HUES6 (cell line): ENCODE results near the gene MTG1.

Experiments
- H3K27ac ChIP-seq: 2 replicates; pipeline ENCODE4 v1.7.0; 2013; ENCODE audit warnings: low read depth, mild to moderate bottlenecking, low read length, inconsistent platforms
- H3K27me3 ChIP-seq: 2 replicates; pipeline ENCODE4 v1.6.1; 2013; ENCODE audit warnings: low read length; ENCODE audit not compliant: control insufficient read depth, insufficient read depth
- H3K36me3 ChIP-seq: 2 replicates; pipeline ENCODE4 v1.6.1; 2013; ENCODE audit warnings: low read length; ENCODE audit not compliant: control insufficient read depth, insufficient read depth
- H3K4me1 ChIP-seq: 2 replicates; pipeline ENCODE4 v1.6.1; 2013; ENCODE audit warnings: low read length; ENCODE audit not compliant: control insufficient read depth, insufficient read depth
- H3K4me3 ChIP-seq: 2 replicates; pipeline ENCODE4 v1.5.1; 2013; ENCODE audit warnings: low read depth, low read length
- H3K9ac ChIP-seq: one replicate; pipeline ENCODE4 v1.6.1; 2013; ENCODE audit warnings: mild to moderate bottlenecking, low read length
- H3K9me3 ChIP-seq: 2 replicates; pipeline ENCODE4 v1.6.1; 2013; ENCODE audit warnings: low read depth, low read length; ENCODE audit not compliant: control insufficient read depth, insufficient read depth

Gene MTG1

DNA sequence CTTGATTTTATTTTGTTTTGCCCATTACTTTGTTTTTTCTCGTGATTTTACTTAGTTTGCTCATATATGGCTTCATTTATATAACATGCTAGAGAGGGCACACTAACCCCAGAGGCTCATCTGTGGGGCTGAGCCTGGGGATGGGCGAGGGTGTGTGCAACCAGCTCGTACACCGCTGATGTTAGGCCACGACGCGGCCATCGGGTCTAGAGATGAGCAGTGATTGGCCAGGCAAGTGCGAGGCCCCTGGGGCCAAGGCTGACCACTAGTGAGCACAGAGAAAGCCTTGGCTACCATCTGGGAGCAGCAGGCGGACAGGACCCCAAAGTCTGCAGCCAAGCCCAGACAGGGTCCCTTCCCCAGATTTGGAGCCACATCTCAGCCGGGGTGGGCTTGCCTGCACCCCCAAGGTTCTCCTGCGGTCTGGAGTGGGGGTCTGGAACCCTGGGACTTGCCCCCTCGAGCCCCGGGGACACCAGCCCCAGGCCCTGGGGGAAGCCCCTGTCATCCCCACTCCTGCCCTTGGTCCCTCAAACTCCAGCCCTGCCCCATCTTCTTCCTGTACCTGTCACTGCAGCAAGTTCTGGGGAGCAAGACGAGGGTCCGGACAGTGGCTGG lies 39.9 kb upstream of the MTG1 start:
- H3K4me3 ChIP-seq = no peak overlapping the region
- H3K9me3 ChIP-seq = no peaks in the 10 kb centered on the region
- peaks cover 10% of the 10 kb centered on the region for H3K36me3 ChIP-seq
- H3K4me1 ChIP-seq = peaks cover 10% of the 10 kb centered on the region
- no peaks in the 10 kb centered on the region; the same call in 1 of the 2 replicates for H3K27me3 ChIP-seq
- no peak overlapping the region for H3K9ac ChIP-seq
- no peak overlapping the region for H3K27ac ChIP-seq

DNA sequence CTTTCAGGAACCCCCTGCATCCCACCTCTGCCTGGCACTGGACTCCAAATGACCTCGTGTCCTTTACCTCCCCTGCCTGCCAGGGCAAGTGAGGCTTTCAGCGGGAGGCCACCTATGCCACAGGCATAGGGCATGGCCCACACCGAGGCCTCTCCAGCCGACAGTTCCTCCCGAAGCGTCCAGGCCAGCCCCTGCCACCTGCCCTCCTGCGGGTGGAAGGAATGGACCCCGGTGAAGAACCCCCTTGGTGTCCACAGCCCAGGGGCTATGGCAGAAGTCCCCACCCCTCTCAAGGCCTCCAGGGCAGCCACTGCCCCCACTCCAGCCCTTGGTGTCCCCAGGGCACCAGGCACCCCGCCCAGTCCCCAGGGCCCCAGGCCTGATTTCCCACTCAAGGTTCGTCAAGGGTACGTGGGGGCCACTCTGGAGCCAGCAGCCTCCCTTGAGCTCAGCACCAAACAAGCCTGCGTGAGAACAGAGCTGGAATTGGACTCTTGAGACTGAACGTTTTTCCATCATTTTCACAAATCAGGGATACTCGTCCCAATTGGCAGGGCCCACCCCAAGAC lies 39.2 kb upstream of the MTG1 start:
- H3K27ac ChIP-seq = no peak overlapping the region
- H3K9me3 ChIP-seq = no peaks in the 10 kb centered on the region

DNA sequence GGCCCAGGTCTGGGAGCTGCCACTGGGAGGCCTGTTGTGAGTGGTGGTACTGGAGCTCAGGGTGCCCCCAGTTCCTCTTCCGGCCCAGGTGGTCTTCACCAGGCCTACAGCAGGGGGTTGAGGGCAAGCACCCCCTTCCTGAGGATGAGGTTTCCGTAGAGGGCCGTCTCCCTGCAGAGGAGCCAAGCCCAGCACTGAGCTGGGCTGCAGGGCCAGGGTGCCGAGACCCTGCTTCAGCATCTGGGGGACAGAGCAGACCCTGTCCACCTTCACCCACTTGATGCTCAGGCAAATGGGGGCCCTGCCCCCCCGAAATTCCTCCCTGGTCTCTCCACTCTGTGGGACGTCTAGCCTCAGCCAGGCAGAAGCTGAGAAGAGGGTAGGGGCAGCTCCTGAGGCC lies 38.7 kb upstream of the MTG1 start:
- no peak overlapping the region for H3K27ac ChIP-seq
- H3K27me3 ChIP-seq = peaks cover 9% of the 10 kb centered on the region
- peaks cover 10% of the 10 kb centered on the region for H3K36me3 ChIP-seq
- H3K9me3 ChIP-seq = no peaks in the 10 kb centered on the region
- H3K9ac ChIP-seq = no peak overlapping the region
- no peak overlapping the region for H3K4me3 ChIP-seq
- peaks cover 10% of the 10 kb centered on the region for H3K4me1 ChIP-seq

More for the DNA sequence above, 39.2 kb upstream of the MTG1 start:
- H3K27me3 ChIP-seq = peaks cover 4% of the 10 kb centered on the region
- H3K4me1 ChIP-seq = peaks cover 10% of the 10 kb centered on the region
- no peak overlapping the region for H3K4me3 ChIP-seq
- no peak overlapping the region for H3K9ac ChIP-seq
- H3K36me3 ChIP-seq = peaks cover 10% of the 10 kb centered on the region

DNA sequence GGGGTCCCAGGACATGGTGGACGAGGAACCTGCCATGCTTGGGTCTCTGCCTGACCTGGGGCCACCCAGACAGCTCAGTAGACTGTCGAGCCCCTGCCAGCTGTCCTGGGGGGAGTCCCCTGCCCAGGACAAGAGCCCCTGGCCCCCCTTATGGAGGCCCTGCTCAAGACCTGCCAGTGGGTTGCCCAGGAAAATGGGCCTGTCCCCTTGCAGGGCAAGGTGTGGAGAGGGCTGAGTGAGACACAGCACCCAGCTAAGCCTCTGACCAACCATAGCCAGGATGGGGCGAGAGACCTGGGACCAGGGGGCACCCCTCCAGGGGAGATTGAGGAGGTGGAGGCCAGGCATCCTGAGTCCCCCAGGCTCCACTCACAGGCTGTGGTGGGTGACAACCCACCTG lies 38.0 kb upstream of the MTG1 start:
- Histone ChIP-seq H3K36me3 (peaks cover 10% of the 10 kb centered on the region), H3K9me3 (no peaks in the 10 kb centered on the region), H3K27ac (no peak overlapping the region), H3K4me3 (no peak overlapping the region), H3K9ac (no peak overlapping the region), H3K27me3 (peaks cover 15% of the 10 kb centered on the region), H3K4me1 (peaks cover 6% of the 10 kb centered on the region)

DNA sequence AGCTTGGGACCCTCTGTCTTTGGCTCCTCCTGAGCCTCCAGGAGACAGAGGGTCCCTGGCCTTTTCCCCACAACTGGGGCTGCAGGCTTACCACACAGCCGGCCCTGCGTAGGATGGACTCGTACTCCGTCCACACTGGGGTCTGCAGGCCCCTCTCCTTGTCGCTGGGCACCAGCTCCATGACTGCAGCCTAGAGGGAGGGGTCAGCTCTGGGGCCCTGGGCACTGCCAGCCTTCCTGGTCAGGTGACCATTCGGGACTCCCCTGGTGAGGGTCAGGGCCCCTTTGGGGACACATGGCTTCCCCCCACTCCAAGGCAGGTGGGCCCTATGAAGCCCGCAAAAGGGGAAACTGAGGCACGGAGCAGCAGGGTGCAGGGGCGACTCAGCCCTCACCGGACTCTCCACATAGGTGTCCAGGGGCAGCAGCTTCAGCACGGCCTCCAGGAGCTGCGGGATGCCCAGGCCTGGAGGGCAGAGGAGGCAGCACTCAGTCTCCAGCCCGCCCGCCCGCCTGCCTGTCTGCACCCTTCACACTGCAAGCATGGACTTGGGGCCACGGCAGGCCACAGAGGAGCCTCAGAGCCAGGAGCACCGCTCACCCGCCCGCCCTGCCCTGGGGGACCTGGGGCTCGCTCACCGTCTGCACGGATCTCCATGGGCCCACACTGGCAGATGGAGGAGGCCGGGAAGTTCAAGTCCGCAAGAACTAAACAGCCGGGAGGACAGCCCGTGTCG lies 37.2 kb upstream of the MTG1 start:
- Histone ChIP-seq H3K36me3 (peaks cover 12% of the 10 kb centered on the region), H3K9ac (peak overlapping the region; percentile 90), H3K27me3 (peaks cover 15% of the 10 kb centered on the region), H3K27ac (no peak overlapping the region), H3K4me3 (peak overlapping the region; percentile 95), H3K9me3 (no peaks in the 10 kb centered on the region), H3K4me1 (peaks cover 4% of the 10 kb centered on the region)

DNA sequence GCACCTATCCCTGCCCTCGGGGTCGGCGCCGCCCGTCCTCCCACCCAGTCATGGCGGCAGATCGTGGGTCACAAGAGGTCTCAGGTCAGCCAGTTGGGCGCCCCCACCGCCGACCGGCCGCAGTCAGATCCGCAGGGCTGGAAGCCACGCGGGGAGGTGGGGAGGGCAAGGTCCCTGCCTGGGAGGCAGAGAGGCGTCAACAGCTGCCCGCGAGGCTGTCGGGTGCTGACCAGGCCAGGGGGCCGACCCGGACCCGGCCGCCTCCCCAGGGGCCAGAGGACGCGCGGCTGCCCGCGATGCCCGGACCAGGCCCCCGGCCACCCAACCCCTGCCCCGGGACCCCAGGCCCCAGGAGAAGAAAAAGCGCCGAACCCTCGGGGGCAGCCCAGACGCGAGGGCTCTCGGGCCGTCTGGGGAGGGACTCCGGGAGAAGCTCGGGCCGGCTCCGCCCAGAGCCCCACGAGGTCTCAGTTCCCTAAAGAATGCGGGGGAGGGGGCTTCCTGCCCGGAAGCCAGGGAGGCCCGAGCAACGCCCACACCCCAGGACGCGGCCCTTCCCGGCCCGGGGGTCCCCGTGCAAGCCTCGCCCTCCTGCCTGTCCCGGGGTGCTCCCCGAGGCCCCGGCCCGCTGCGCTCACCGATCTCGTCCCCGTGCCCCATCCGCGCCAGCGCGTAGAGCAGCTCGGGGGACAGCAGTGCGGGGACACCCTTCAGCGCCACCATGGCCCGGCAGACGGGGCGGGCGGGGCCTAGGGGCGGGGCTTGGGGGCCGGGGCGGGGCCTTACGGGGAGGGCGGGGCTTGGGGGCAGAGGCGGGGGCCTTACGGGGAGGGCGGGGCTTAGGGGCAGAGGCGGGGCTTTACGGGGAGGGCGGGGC lies 36.4 kb upstream of the MTG1 start, which contains the start of gene FUOM:
TSS of gene FUOM (minus strand) at position 735 of the 877 bp plus-strand sequence. CDS start at position 723, 12 bp downstream.
- peak within 1 kb of the TSS; percentile 84; the same call in 1 of the 2 replicates for H3K27ac ChIP-seq
- peak within 1 kb of the TSS; percentile 95 for H3K4me3 ChIP-seq
- H3K27me3 ChIP-seq = peaks cover 15% of the 10 kb centered on the region
- H3K9me3 ChIP-seq = no peaks in the 10 kb centered on the region
- peaks cover 4% of the 10 kb centered on the region for H3K4me1 ChIP-seq
- peaks cover 20% of the 10 kb centered on the region for H3K36me3 ChIP-seq
- peak within 1 kb of the TSS; percentile 90 for H3K9ac ChIP-seq

DNA sequence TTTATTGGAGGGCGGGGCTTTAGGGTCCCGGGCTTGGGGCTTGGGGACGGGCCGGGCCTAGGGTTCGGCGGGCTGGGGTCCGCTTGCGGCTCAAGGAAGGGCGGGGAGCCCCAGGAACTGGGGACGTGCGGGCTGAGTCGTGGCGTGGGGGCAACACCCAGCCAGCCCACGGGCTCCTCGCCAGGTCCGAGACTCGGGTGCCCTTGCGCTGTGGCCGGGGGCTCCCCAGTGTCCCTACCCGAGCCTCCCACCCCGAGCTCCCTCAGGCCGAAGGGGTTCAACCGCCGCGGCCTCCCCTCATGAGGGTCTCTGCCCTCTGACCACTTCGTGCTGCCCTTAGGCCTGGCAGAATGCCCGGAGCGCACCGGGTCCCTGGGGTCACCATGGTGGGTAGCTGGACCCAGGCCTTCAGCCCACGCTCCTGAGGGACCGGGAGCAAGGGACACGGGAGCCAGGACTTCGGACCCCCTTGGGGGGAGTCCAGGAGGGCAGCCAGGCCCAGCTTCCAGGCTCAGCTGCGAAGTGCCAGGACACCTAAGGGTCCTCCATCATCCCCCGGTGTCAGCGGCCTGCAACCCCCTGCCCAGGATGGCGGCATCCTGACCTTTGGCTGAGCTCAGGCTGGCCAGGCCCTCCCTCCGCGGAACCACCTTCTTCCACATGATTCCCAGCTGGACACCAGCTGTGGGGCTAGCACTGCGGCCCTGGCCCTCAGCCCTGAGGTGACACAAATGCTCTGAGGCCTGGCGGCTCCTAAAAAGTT lies 35.6 kb upstream of the MTG1 start:
- peak overlapping the region; percentile 20; the same call in 1 of the 2 replicates for H3K4me3 ChIP-seq
- H3K4me1 ChIP-seq = peaks cover 4% of the 10 kb centered on the region
- H3K9me3 ChIP-seq = no peaks in the 10 kb centered on the region
- H3K9ac ChIP-seq = no peak overlapping the region
- H3K36me3 ChIP-seq = peaks cover 27% of the 10 kb centered on the region
- H3K27me3 ChIP-seq = peaks cover 15% of the 10 kb centered on the region
- no peak overlapping the region for H3K27ac ChIP-seq

DNA sequence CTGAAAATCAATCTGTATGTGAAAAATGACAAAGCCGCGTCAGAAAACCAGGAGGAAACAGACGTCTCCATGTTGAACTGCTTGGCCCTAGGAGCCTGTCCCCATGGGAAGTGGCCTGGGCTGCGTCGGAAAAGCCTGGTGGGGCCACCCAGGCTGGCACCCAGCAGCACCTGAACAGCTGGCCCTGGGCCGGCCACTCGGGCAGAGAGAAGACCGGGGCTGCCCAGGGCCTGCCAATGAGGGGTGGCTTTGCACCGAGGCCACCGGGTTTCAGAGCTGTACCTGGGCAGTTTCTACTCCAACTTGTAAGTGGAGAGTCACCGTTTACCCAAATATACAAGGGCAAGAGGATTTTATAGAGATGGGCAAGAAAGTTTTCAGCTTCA lies 35.0 kb upstream of the MTG1 start:
- no peak overlapping the region for H3K27ac ChIP-seq
- H3K4me1 ChIP-seq = peaks cover 4% of the 10 kb centered on the region
- H3K9ac ChIP-seq = no peak overlapping the region
- H3K9me3 ChIP-seq = no peaks in the 10 kb centered on the region
- no peak overlapping the region for H3K4me3 ChIP-seq
- peaks cover 15% of the 10 kb centered on the region for H3K27me3 ChIP-seq
- H3K36me3 ChIP-seq = peaks cover 30% of the 10 kb centered on the region

DNA sequence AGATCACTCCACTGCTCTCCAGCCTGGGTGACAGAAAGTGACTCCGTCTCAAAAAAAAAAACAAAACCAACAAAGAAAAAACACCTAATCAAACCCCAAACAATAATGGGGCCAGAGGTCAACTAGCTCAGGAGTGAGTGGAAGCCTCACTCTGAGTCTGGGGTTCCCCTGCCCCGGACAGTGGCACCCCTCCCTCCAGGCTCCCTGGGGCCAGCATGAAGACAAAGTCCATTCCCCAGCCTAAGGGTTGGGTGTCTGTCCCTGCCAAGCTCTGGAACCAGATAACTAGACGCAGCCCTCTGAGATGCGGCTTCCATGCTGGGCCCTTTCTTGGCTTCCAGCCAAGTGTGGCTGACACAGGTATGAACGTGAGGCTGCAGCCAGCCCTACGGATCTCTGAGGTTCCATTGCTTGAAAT lies 34.4 kb upstream of the MTG1 start:
- no peak overlapping the region for H3K4me3 ChIP-seq
- peaks cover 15% of the 10 kb centered on the region for H3K27me3 ChIP-seq
- no peak overlapping the region for H3K9ac ChIP-seq
- no peak overlapping the region for H3K27ac ChIP-seq
- no peaks in the 10 kb centered on the region for H3K9me3 ChIP-seq
- peaks cover 4% of the 10 kb centered on the region for H3K4me1 ChIP-seq
- peaks cover 35% of the 10 kb centered on the region for H3K36me3 ChIP-seq

DNA sequence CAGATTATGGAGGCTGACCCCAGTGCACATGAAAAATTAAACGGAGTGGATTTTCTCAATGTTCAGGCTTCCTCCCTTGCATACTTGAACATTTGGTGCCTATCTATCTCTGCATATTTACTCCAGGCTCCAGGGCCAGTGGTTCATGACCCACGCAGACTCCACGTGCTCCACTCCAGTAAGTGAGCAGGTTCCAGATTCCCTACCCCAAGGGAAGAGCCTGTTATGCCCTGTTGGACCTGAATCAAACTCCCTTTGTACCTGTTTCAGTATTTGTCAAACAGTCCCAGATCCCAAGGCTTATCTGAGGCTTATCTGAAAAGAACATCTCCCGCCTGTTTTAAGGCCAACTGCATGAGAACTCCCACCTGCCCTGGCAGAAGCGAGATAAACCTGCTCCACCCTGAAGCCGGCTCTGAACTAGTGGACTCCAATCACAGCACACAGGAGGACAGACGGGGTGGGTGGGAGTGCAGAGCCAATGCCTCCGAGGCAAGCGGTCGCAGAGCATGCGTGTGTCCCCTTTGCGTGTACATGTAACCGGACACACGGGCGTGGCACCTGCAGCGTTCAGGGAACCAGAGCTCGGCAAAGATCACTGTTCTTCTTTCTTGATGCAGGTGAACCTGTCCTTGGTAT lies 33.9 kb upstream of the MTG1 start:
- Histone ChIP-seq H3K27ac (no peak overlapping the region), H3K27me3 (peaks cover 15% of the 10 kb centered on the region), H3K9me3 (no peaks in the 10 kb centered on the region), H3K4me1 (peaks cover 4% of the 10 kb centered on the region), H3K36me3 (peaks cover 39% of the 10 kb centered on the region), H3K9ac (no peak overlapping the region), H3K4me3 (no peak overlapping the region)
